Left ventricle myocardium inferior (tissue), 1 donor: ENCODE measurements around the gene RIN3. TPM values are rescaled to one million over a fixed set of nuclear protein-coding genes. Genes with fewer than 3 reads are reported as not detected.

ENCODE experiments used
- DNase-seq: peaks from one replicate; pipeline ENCODE4 v3.0.0-alpha.2; 2020
- H3K27ac ChIP-seq: fragments of 200-600 bp; replicated peaks from 2 replicates; pipeline ENCODE4 v1.8.0; 2021
- H3K27me3 ChIP-seq: fragments of 200-600 bp; 2 replicates; pipeline ENCODE4 v1.8.0; 2021; ENCODE audit warnings: low read depth
- H3K36me3 ChIP-seq: fragments of 200-600 bp; 2 replicates; pipeline ENCODE4 v1.8.0; 2021
- H3K4me1 ChIP-seq: fragments of 200-600 bp; 2 replicates; pipeline ENCODE4 v1.8.0; 2021
- H3K4me3 ChIP-seq: fragments of 200-600 bp; 2 replicates; pipeline ENCODE4 v1.8.0; 2021; ENCODE audit warnings: mild to moderate bottlenecking, moderate library complexity
- H3K9me3 ChIP-seq: fragments of 200-600 bp; replicated peaks from 2 replicates; pipeline ENCODE4 v1.8.0; 2021
- CTCF ChIP-seq: fragments of 200-600 bp; IDR thresholded peaks from 2 replicates; pipeline ENCODE4 v1.8.0; 2021; ENCODE audit warnings: antibody characterized with exemption, mild to moderate bottlenecking, borderline replicate concordance
- intact Hi-C: fragments of 100-400 bp; cut with micrococcal nuclease; formaldehyde crosslinking; loops from one replicate; pipeline ENCODE4 v1.11.0; 2022
- total RNA-seq: library from RNA; stranded (reverse); fragmentation: NEBNext Ultra II Directional; extraction: Animal tissue kit (Norgen Biotek cat#: 25700); gene quantifications from one replicate; pipeline ENCODE4 v1.2.1, GENCODE V29; 2021
- donor health status: DM: no; HTN: yes; CAD: no; lungs with severe emphysema.

The RIN3 gene
- total RNA-seq, 1 donor from 2014 or later: 13.8 TPM

GRCh38 chr14:92658684-92659083 is 145.1 kb downstream of the RIN3 start:
- Histone ChIP-seq H3K9me3 (no peaks in the 10 kb centered on the region), H3K36me3 (peaks cover 20% of the 10 kb centered on the region), H3K27ac (peak overlapping the region; percentile 75), H3K27me3 (no peaks in the 10 kb centered on the region), H3K4me3 (no peak overlapping the region), H3K4me1 (peaks cover 49% of the 10 kb centered on the region)
- intact Hi-C loops: no loop called here
- no peak for TF ChIP-seq CTCF
- DNase-seq: no peak

GRCh38 chr14:92659765-92660561 is 146.4 kb downstream of the RIN3 start:
- intact Hi-C loops: no loop called here
- no peak for TF ChIP-seq CTCF
- Histone ChIP-seq H3K27me3 (no peaks in the 10 kb centered on the region), H3K27ac (peak overlapping the region; percentile 75), H3K4me1 (peaks cover 49% of the 10 kb centered on the region), H3K36me3 (peaks cover 20% of the 10 kb centered on the region), H3K9me3 (no peaks in the 10 kb centered on the region), H3K4me3 (no peak overlapping the region)
- peak; percentile 55 for DNase-seq

- Histone ChIP-seq H3K27ac (peak overlapping the region; percentile 75), H3K4me1 (peaks cover 49% of the 10 kb centered on the region), H3K36me3 (peaks cover 20% of the 10 kb centered on the region), H3K9me3 (no peaks in the 10 kb centered on the region), H3K4me3 (no peak overlapping the region), H3K27me3 (no peaks in the 10 kb centered on the region)
- intact Hi-C loops: no loop called here
- no peak for TF ChIP-seq CTCF
- DNase-seq: no peak
Observed at GRCh38 chr14:92660571-92660970, 147.0 kb downstream of the RIN3 start.

- Histone ChIP-seq H3K4me3 (no peak overlapping the region), H3K27me3 (no peaks in the 10 kb centered on the region), H3K4me1 (peaks cover 30% of the 10 kb centered on the region), H3K9me3 (no peaks in the 10 kb centered on the region), H3K27ac (no peak overlapping the region), H3K36me3 (peaks cover 28% of the 10 kb centered on the region)
- TF ChIP-seq CTCF: no peak
- intact Hi-C loops: no loop called here
- DNase-seq: no peak
Observed at GRCh38 chr14:92663049-92663448, 149.5 kb downstream of the RIN3 start.

- Histone ChIP-seq H3K27me3 (no peaks in the 10 kb centered on the region), H3K27ac (peak overlapping the region; percentile 30), H3K9me3 (no peaks in the 10 kb centered on the region), H3K4me1 (peaks cover 4% of the 10 kb centered on the region), H3K36me3 (peaks cover 18% of the 10 kb centered on the region), H3K4me3 (no peak overlapping the region)
- no peak for TF ChIP-seq CTCF
- intact Hi-C loops: no loop called here
- DNase-seq: no peak
Observed at GRCh38 chr14:92665661-92666110, 152.1 kb downstream of the RIN3 start.
